Caco-2 (cell line): ENCODE measurements around the gene GADD45GIP1. TPM values are rescaled to one million over a fixed set of nuclear protein-coding genes. Genes with fewer than 3 reads are reported as not detected.
"Not testable (repeated sequence)": the region's sequence is repeated elsewhere in the genome, so short reads cannot be mapped to it uniquely, and the experiment has no call there.

Source experiments
- BruUV-seq: library from RNA; stranded (reverse); fragments of 400-500 nt; replicated peaks from 2 replicates; lab custom pipeline; 2021; lab: Mats Ljungman, UMichigan
- CTCF ChIA-PET: fragments of 300-600 bp; sonication (Branson Sonifier 250); formaldehyde crosslinking; loops from one replicate; lab custom pipeline; 2022; ENCODE audit warnings: antibody characterized with exemption; lab: Charles Lee
- POLR2A ChIA-PET: fragments of 300-600 bp; sonication (Branson Sonifier 250); formaldehyde crosslinking; loops from one replicate; lab custom pipeline; 2022; ENCODE audit warnings: antibody characterized with exemption; lab: Charles Lee
- DNase-seq, 2 experiments: peaks; one replicate each; pipeline versions ENCODE4 v3.0.0 to v3.0.0-alpha.2; 2020 to 2022
- H3K27me3 ChIP-seq: replicated peaks from 2 replicates; pipeline ENCODE4 v1.6.0; 2011; ENCODE audit warnings: low read length; ENCODE audit not compliant: control insufficient read depth, insufficient read depth
- H3K36me3 ChIP-seq: 2 replicates; pipeline ENCODE4 v1.5.1; 2011; ENCODE audit warnings: low read length; ENCODE audit not compliant: control insufficient read depth, insufficient read depth
- H3K4me1 ChIP-seq: fragments of 250-450 bp; sonication (Bioruptor Pico); 2 replicates; pipeline ENCODE4 v1.5.1; 2020; ENCODE audit warnings: mild to moderate bottlenecking
- H3K4me3 ChIP-seq: 2 replicates; pipeline ENCODE4 v1.5.1; 2011; ENCODE audit warnings: low read depth, mild to moderate bottlenecking, control low read depth, low read length
- H3K9me3 ChIP-seq: fragments of 250-450 bp; sonication (Bioruptor Pico); 2 replicates; pipeline ENCODE4 v1.5.1; 2020; ENCODE audit warnings: mild to moderate bottlenecking, moderate library complexity
- H3K27ac Mint-ChIP-seq: one replicate; pipeline ENCODE4 v1.8.0; 2022; ENCODE audit warnings: mixed read lengths; ENCODE audit not compliant: unreplicated experiment
- H3K27me3 Mint-ChIP-seq: one replicate; pipeline ENCODE4 v1.8.0; 2022; ENCODE audit warnings: mixed read lengths; ENCODE audit not compliant: insufficient read depth, unreplicated experiment
- H3K36me3 Mint-ChIP-seq: one replicate; pipeline ENCODE4 v1.8.0; 2022; ENCODE audit warnings: mild to moderate bottlenecking, mixed read lengths; ENCODE audit not compliant: insufficient read depth, unreplicated experiment
- H3K4me1 Mint-ChIP-seq: one replicate; pipeline ENCODE4 v1.8.0; 2022; ENCODE audit warnings: low read depth, mixed read lengths; ENCODE audit not compliant: unreplicated experiment
- H3K4me3 Mint-ChIP-seq: one replicate; pipeline ENCODE4 v1.8.0; 2022; ENCODE audit warnings: mild to moderate bottlenecking, moderate library complexity, mixed read lengths; ENCODE audit not compliant: unreplicated experiment
- H3K9me3 Mint-ChIP-seq: one replicate; pipeline ENCODE4 v1.8.0; 2022; ENCODE audit warnings: mixed read lengths; ENCODE audit not compliant: unreplicated experiment
- intact Hi-C: fragments of 100-400 bp; cut with micrococcal nuclease; formaldehyde crosslinking; loops from one replicate; pipeline ENCODE4 v1.10.0; 2022; ENCODE audit not compliant: unreplicated experiment
- total RNA-seq: library from RNA; stranded (reverse); gene quantifications from 2 replicates; pipeline ENCODE4 v1.2.3, GENCODE V29; 2022
- TF ChIP-seq, protein P1 (sequence below), 2 experiments: fragments of 200-600 bp in 1 of 2; IDR thresholded peaks; 1 replicate in 1 of 2; 2 replicates in 1 of 2; pipeline versions ENCODE4 v1.5.1 to v1.8.0; 2011 to 2022; ENCODE audit warnings: antibody characterized with exemption in 1 of 2, control low read depth in 1 of 2, inconsistent platforms in 1 of 2, low read depth in 1 of 2, low read length in 1 of 2, mild to moderate bottlenecking in 1 of 2, moderate library complexity in 1 of 2; ENCODE audit not compliant: insufficient read depth in 1 of 2, severe bottlenecking in 1 of 2, unreplicated experiment in 1 of 2

The GADD45GIP1 gene
- total RNA-seq, 1 experiment from 2014 or later = 39.3 TPM

DNA sequence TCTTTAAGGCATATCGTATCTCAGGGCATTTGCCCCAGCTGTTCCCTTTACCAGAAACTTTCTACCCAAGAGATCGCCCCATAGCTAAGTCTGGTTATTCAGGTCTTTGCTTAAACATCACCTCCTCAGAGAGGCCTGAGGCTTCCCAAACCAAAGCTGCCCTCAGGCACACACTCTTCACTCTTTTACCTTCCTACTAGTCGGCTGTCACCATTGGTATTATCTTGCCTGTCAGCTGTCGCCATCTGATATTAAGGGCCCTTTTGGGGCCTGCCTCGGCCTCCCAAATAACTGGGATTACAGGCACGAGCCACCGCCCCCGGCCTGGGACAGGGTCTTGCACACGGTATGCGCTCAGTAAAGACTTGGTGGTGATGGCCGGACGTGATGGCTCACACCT, 1.0 kb downstream of the GADD45GIP1 start:
- CTCF ChIA-PET = interaction anchor here (2.2 kb wide), 1 partner anchor 9 kb away, joined by 8 read pairs; no protein-coding TSS in a partner anchor

DNA sequence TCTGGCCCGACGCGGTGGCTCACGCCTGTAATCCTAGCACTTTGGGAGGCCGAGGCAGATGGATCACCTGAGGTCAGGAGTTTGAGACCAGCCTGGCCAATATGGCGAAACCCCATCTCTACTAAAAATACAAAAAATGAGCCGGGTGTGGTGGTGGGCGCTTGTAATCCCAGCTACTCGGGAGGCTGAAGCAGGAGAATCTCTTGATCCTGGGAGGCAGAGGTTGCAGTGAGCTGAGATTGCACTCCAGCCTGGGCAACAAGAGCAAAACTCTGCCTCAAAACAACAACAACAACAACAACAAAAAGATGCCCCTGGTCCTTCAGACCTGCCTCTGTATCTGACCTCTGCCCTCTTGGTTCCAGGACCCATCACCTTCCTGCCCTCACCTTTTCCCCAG, 1.4 kb downstream of the GADD45GIP1 start:
- H3K4me1 Mint-ChIP-seq, BruUV-seq, H3K27me3 ChIP-seq, H3K4me3 ChIP-seq, H3K9me3 Mint-ChIP-seq, H3K9me3 ChIP-seq, H3K27me3 Mint-ChIP-seq, H3K36me3 ChIP-seq, H3K4me1 ChIP-seq, DNase-seq, intact Hi-C loops, POLR2A ChIA-PET: not testable (repeated sequence)
- peak overlapping the region; percentile 85 for H3K27ac Mint-ChIP-seq
- H3K4me3 Mint-ChIP-seq = peak overlapping the region; percentile 74
- CTCF ChIA-PET = interaction anchor here (2.2 kb wide), 1 partner anchor 10 kb away, joined by 8 read pairs; no protein-coding TSS in a partner anchor
- peaks cover 66% of the 10 kb centered on the region for H3K36me3 Mint-ChIP-seq

More for the DNA sequence above, 1.0 kb downstream of the GADD45GIP1 start:
- H3K36me3 Mint-ChIP-seq = peaks cover 62% of the 10 kb centered on the region
- peaks cover 7% of the 10 kb centered on the region for H3K4me1 Mint-ChIP-seq
- no peaks in the 10 kb centered on the region for H3K9me3 ChIP-seq
- POLR2A ChIA-PET = no interaction called here
- peaks cover 9% of the 10 kb centered on the region; the same call in 1 of the 2 replicates for H3K4me1 ChIP-seq
- DNase-seq = no peak
- H3K36me3 ChIP-seq = peaks cover 2% of the 10 kb centered on the region; the same call in 1 of the 2 replicates
- H3K27me3 Mint-ChIP-seq = no peaks in the 10 kb centered on the region
- H3K27ac Mint-ChIP-seq = peak overlapping the region; percentile 85
- TF ChIP-seq, protein P1, sequence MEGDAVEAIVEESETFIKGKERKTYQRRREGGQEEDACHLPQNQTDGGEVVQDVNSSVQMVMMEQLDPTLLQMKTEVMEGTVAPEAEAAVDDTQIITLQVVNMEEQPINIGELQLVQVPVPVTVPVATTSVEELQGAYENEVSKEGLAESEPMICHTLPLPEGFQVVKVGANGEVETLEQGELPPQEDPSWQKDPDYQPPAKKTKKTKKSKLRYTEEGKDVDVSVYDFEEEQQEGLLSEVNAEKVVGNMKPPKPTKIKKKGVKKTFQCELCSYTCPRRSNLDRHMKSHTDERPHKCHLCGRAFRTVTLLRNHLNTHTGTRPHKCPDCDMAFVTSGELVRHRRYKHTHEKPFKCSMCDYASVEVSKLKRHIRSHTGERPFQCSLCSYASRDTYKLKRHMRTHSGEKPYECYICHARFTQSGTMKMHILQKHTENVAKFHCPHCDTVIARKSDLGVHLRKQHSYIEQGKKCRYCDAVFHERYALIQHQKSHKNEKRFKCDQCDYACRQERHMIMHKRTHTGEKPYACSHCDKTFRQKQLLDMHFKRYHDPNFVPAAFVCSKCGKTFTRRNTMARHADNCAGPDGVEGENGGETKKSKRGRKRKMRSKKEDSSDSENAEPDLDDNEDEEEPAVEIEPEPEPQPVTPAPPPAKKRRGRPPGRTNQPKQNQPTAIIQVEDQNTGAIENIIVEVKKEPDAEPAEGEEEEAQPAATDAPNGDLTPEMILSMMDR (IDR thresholded peaks at IDR 0.05; ENCODE audit: insufficient read depth in 1 of 2, low read depth in 1 of 2, low read length in 1 of 2, severe bottlenecking in 1 of 2, unreplicated experiment in 1 of 2) = no peak
- BruUV-seq = no TSS peak
- H3K27me3 ChIP-seq = no peaks in the 10 kb centered on the region
- H3K4me3 ChIP-seq = peak overlapping the region; percentile 99
- H3K4me3 Mint-ChIP-seq = peak overlapping the region; percentile 74
- H3K9me3 Mint-ChIP-seq = peaks cover 10% of the 10 kb centered on the region
- intact Hi-C loops = no loop called here

DNA sequence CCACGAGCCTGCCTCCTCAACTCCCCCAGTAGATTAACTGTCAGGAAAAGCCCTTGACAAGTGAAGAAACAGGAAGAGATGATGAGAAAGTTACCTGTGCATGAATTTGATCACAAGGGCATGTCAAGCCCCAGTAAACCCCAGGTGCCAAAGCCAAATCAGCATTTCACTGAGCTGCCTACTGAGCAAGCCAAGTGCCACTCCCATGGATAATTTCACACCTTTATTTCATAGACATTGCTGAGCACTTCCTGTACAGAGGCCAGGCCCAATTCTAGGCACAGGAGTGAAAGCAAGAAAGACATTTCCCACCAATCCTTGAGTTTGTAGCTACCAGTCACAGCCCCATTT, 2.4 kb downstream of the GADD45GIP1 start:
- H3K9me3 Mint-ChIP-seq = no peaks in the 10 kb centered on the region
- intact Hi-C loops = no loop called here
- CTCF ChIA-PET = interaction anchor here (0.8 kb wide), 1 partner anchor 11 kb away, joined by 3 read pairs; no protein-coding TSS in a partner anchor

More for the DNA sequence above, 2.4 kb downstream of the GADD45GIP1 start:
- Mint-ChIP-seq H3K4me3 (no peak overlapping the region), H3K4me1 (peaks cover 13% of the 10 kb centered on the region), H3K27ac (peak overlapping the region; percentile 77), H3K36me3 (peaks cover 76% of the 10 kb centered on the region), H3K27me3 (no peaks in the 10 kb centered on the region)
- POLR2A ChIA-PET = no interaction called here
- peaks cover 9% of the 10 kb centered on the region; the same call in 1 of the 2 replicates for H3K4me1 ChIP-seq
- no peaks in the 10 kb centered on the region for H3K9me3 ChIP-seq
- no peak for DNase-seq
- TF ChIP-seq, protein P1 (IDR thresholded peaks at IDR 0.05; ENCODE audit: insufficient read depth in 1 of 2, low read depth in 1 of 2, low read length in 1 of 2, severe bottlenecking in 1 of 2, unreplicated experiment in 1 of 2) = no peak
- H3K36me3 ChIP-seq = peaks cover 4% of the 10 kb centered on the region
- BruUV-seq = no TSS peak
- H3K27me3 ChIP-seq = no peaks in the 10 kb centered on the region
- no peak overlapping the region for H3K4me3 ChIP-seq
